ENCODE results near the gene PARVA.

PARVA gene

GRCh38 chr11:12546660-12547059 lies 169.3 kb downstream of the PARVA start:
- DNase-seq (ENCODE audit: low read depth in 3 of 3): no peak

DNA sequence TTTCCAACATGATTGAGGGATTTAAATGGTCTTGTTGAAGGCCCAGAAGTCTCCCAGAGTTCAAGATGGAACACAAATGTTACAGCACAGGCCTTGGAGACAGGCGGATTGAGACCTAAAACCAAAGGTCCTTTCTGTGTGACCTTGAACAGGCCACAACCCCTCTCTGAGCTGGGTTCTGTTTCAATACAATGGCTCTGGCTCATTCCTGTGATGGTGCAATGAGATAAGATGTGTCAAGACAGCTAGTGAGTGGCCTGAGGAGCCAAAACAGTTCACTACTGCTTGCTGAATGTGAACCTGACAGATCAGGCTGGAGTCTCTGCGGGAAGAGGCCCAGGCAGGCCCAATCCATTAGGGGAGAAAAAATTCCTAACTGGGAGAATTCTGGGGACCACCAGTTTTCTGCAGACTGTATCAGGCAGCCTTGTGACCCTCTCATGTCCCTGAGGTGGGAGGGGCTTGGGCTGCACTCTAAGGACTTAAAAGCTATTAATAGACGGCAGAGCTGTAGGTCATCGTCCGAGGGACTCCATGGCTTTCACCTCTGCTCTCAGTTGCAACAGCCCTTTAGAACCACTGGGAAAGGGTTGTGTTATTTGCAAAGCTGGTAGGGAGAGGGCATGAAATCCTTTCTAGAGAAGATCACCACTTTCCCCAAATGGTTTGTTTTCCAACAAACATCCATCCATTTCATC lies 170.7 kb downstream of the PARVA start:
- DNase-seq (ENCODE audit: low read depth in 3 of 3): no peak

DNA sequence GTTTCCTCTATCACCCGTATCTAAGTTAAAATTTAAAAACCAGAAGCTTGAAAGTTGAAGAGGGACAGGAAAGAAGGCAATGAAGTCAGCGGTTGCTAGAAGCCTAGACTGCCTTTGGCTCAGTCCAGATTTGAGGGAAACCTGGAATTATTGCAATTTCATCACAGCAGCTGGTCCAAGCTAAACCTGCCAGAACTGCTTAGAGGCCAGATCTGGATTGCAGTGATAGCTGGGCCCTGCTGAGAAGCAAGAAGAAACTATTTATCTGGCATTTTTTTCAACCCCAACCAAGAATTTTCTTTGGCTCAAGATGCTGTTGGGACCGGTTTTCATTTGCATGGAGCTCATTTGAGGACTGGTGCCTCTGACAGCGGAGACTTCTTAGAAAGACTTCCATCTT lies 175.3 kb downstream of the PARVA start:
- DNase-seq (ENCODE audit: low read depth in 3 of 3): no peak

GRCh38 chr11:12554122-12554521 lies 176.8 kb downstream of the PARVA start:
- no peak for DNase-seq (ENCODE audit: low read depth in 3 of 3)

DNA sequence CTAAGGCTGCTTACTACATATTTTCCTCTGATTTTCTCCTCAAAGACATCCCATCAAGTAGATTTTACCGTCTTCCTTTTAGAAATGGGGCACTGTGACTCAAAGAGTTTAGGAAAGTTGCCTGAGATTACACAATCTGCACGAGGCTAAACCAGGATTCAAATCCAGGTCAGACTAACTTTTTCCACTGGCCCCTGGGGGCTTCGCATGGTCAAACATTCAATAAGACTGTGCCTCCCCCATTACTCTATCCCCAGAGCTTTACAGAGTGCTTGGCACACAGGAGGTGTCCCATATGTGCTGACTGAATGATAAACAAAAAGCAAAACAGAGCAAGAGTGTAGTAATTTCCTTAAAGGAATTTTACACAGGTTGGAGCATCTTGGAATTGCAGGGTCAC lies 178.8 kb downstream of the PARVA start:
- DNase-seq (ENCODE audit: low read depth in 3 of 3): no peak

DNA sequence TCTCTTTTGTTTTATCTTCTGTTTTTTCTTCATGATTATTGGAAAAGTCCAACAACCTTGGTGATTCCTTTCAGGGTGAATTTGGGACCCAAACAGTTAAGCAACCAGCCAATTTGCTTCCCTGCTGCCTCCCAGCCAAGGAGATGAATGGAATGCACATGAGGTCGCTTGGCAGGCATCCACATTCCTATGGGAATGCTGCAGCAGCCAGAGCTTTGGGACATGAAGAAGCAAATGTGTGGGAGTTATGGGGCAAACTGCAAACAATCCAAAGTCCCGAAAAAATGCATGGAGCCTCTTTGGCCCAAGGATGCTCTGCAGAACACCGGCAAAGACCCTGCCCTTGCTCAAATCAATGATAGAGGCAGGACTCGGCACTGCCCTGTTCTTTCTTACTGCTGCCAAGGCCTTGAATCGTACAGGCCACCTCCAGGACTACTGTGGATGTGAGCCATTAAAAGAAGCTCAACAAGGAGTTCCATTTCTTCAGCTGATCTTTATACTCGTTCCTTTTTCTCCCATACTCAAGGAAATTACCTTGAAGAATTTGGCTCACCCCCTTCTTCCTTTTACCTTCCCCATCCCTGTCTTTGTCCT lies 179.5 kb downstream of the PARVA start:
- no peak for DNase-seq (ENCODE audit: low read depth in 3 of 3)

GRCh38 chr11:12559011-12559410 lies 181.6 kb downstream of the PARVA start:
- DNase-seq (ENCODE audit: low read depth in 3 of 3): no peak

- DNase-seq (ENCODE audit: low read depth in 3 of 3): no peak
Measured at GRCh38 chr11:12560362-12560761, 183.0 kb downstream of the PARVA start.

- no peak for DNase-seq (ENCODE audit: low read depth in 3 of 3)
Measured at GRCh38 chr11:12560861-12561260, 183.5 kb downstream of the PARVA start.

GRCh38 chr11:12564012-12564411 lies 186.6 kb downstream of the PARVA start:
- DNase-seq (ENCODE audit: low read depth in 3 of 3): no peak

DNA sequence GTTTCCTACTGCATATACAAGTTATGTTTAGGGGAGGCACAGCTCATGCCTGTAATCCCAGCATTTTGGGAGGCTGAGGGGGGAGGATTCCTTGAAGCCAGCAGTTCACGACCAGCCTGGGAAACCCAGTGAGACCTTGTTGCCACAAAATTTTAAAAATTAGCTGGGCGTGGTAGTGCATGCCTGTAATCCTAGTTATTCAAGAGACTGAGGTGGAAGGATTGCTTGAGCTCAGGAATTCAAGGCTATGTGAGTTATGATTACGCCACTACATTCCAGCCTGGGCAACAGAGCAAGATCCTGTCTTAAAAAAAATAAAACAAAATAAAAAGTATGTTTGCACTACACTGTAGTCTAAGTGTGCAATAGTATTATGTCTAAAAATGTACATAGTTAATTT lies 188.0 kb downstream of the PARVA start:
- DNase-seq (ENCODE audit: low read depth in 3 of 3): no peak

GRCh38 chr11:12567746-12568460 lies 190.5 kb downstream of the PARVA start:
- no peak for DNase-seq (ENCODE audit: low read depth in 3 of 3)

DNA sequence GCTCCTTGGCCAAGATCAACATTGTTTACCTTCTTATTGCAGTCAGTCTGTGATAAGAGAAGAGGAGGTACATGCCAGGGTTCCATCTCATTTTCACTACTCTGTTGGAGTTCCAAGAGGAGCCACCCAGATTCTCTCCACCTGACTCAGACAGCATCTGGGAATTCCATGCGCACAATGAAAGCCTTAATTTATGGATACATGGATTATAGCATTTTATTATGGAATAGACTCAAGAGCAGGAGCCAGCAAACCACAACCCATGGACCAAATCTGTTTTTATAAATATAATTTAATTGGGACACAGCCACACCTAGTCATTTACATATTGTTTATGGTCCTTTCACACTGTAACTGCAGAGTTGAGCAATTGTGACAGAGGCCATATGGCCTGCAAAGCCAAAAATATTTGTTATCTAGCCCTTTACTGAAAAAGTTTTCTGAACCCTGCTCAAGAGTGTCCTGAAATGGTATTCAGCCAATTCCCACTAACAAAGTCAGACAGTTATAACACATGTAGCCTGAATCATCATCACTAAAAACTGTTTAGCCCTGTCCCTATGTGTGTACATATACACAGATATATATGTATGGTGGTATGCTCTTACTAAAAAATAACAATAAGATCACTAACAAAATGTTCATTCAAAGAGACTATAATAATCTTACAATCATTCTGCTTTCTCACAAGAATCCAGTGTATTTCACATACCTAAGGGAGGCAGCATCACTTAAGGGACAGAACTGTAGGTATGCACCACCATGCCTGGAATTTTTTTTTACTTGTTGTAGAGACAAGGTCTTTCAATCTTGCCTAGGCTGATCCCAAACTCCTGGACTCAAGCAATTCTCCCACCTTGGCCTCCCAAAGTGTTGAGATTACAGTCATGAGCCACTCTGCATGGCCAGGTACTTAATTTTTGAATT lies 192.4 kb downstream of the PARVA start:
- DNase-seq (ENCODE audit: low read depth in 3 of 3): no peak

DNA sequence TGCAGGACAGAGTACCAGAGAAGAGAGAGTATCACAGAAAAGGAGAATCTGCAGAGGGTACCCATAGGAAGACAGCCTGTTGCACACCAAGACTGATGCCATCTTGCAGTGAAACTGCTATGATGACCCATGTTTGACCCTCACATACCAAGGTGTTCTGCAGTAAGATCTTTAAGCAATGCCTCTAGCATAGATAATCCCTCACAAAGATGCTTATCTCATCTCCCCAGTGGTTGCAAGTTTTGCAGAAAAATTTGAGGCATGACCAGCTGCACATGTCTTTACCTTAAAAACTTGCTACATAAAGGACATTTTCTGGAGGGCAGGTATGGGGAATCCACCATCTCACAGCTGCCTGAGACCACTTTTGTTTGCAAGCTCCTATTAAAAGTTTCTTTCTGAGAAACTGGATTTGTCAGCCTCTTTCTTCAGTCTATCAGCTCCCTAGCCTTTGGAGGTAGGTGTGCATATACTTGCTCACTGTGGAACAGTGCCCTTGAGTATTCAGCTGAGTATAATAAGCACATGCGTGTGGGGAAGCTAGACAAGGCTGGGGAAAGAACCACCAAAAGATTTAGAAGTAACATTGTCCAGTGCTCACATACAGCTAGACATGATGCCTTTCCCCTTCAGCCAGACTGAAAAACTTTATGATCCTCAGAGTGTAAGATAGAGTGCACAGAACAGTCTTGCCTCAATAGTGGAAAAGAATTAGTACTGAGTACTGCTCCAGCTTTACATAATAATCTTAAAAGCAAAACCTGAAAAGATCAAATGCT lies 196.5 kb downstream of the PARVA start:
- DNase-seq (ENCODE audit: low read depth in 3 of 3): no peak

- DNase-seq (ENCODE audit: low read depth in 3 of 3): no peak
Measured at GRCh38 chr11:12577725-12578644, 200.6 kb downstream of the PARVA start.

GRCh38 chr11:12581416-12581815 lies 204.0 kb downstream of the PARVA start:
- no peak for DNase-seq (ENCODE audit: low read depth in 3 of 3)

DNA sequence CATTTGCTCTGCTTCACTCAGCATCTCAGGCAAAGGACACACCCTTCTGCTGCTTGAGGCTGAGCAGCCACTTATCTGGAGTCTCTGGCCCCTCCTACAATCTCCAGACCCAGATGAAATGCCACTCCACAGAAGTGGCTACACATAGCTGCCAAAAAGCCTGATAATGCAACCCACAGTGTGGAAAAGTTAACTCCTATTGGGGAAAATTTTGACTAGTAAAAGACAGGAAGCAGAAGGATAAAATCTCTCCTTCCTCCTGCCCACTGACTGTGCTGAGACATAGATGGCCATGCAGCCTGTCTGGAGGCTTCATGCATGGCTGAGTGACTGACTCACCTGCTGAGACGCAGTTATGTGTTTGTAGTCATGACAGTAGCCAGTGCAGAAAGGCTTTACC lies 204.6 kb downstream of the PARVA start:
- no peak for DNase-seq (ENCODE audit: low read depth in 3 of 3)
